GM12878 (cell line): Measurements from ENCODE around the gene FAM217B. TPM values are rescaled to one million over a fixed set of nuclear protein-coding genes. Genes with fewer than 3 reads are reported as not detected.

ENCODE experiments used
- ATAC-seq: fragments of 200-7000 bp; cut with Tn5 transposase; 3 replicates; pipeline ENCODE4 v1.9.1; 2020; ENCODE audit warnings: mild to moderate bottlenecking, moderate library complexity
- BruUV-seq: library from RNA; stranded (reverse); fragments of 400-500 nt; replicated peaks from 2 replicates; lab custom pipeline; 2021; lab: Mats Ljungman, UMichigan
- CTCF ChIA-PET: fragments of 300-600 bp; sonication (Branson Sonifier 250); formaldehyde crosslinking; extraction: SDS; loops from one replicate; lab custom pipeline; 2021; ENCODE audit warnings: inconsistent platforms; lab: Yijun Ruan, JAX
- POLR2A ChIA-PET: fragments of 350-600 bp; formaldehyde crosslinking; extraction: SDS; loops from one replicate; lab custom pipeline; 2021; ENCODE audit warnings: inconsistent platforms; lab: Charles Lee
- RAD21 ChIA-PET: fragments of 300-600 bp; sonication (Branson Sonifier 250); formaldehyde crosslinking; loops from one replicate; lab custom pipeline; 2023; ENCODE audit warnings: antibody characterized with exemption; ENCODE audit not compliant: unreplicated experiment; lab: Charles Lee
- SMC1A ChIA-PET: fragments of 300-600 bp; sonication (Branson Sonifier 250); formaldehyde crosslinking; loops from one replicate; lab custom pipeline; 2023; ENCODE audit not compliant: unreplicated experiment, uncharacterized antibody; lab: Charles Lee
- DNase-seq: peaks from one replicate; pipeline ENCODE4 v3.0.0-alpha.2; 2011; ENCODE audit warnings: low read depth, low spot score
- FAIRE-seq: peaks from 3 replicates; lab custom pipeline; 2011; peaks lifted over from hg19 to GRCh38; lab: Jason Lieb, UNC
- H2AFZ ChIP-seq: 2 replicates; pipeline ENCODE4 v1.6.0; 2011; ENCODE audit warnings: low read depth, low read length, control low read depth; ENCODE audit not compliant: control insufficient read depth
- H3K27ac ChIP-seq: 2 replicates; pipeline ENCODE4 v1.5.1; 2011; ENCODE audit warnings: control low read depth; ENCODE audit not compliant: control insufficient read depth, insufficient read depth
- H3K27me3 ChIP-seq, 2 experiments: replicated peaks in 1 of 2; 2 replicates each; pipeline versions ENCODE4 v1.6.0 to v1.6.1; 2011; ENCODE audit warnings: low read length in 1 of 2; ENCODE audit not compliant: control insufficient read depth in 2 of 2, insufficient read depth in 2 of 2
- H3K36me3 ChIP-seq, 2 experiments: 2 replicates each; pipeline ENCODE4 v1.5.1; 2011; ENCODE audit warnings: low read length in 1 of 2; ENCODE audit not compliant: control insufficient read depth in 2 of 2, insufficient read depth in 2 of 2
- H3K4me1 ChIP-seq: 2 replicates; pipeline ENCODE4 v1.6.1; 2011; ENCODE audit warnings: mild to moderate bottlenecking, low read length, moderate library complexity, mixed read lengths; ENCODE audit not compliant: control insufficient read depth, insufficient read depth
- H3K4me2 ChIP-seq: 2 replicates; pipeline ENCODE4 v1.6.0; 2011; ENCODE audit warnings: control low read depth; ENCODE audit not compliant: control insufficient read depth, insufficient read depth
- H3K4me3 ChIP-seq: fragments of 200-600 bp; sonication (generic); 2 replicates; pipeline ENCODE4 v1.5.1; 2016
- H3K79me2 ChIP-seq: 2 replicates; pipeline ENCODE4 v1.6.0; 2011; ENCODE audit warnings: low read length; ENCODE audit not compliant: control insufficient read depth, insufficient read depth
- H3K9ac ChIP-seq: 2 replicates; pipeline ENCODE4 v1.8.0; 2011; ENCODE audit warnings: low read length, control low read depth, mixed read lengths; ENCODE audit not compliant: control insufficient read depth, insufficient read depth
- H3K9me3 ChIP-seq: replicated peaks from 3 replicates; pipeline ENCODE4 v1.5.1; 2011; ENCODE audit warnings: mild to moderate bottlenecking, low read length; ENCODE audit not compliant: control insufficient read depth, insufficient read depth
- H4K20me1 ChIP-seq: 2 replicates; pipeline ENCODE4 v1.6.0; 2011; ENCODE audit not compliant: control insufficient read depth, insufficient read depth
- CHD1 ChIP-seq: IDR thresholded peaks from 2 replicates; pipeline ENCODE4 v1.6.1; 2012; ENCODE audit warnings: low read depth, low read length, improper control_type of control experiment
- CHD4 ChIP-seq: fragments of 200-600 bp; sonication (generic); IDR thresholded peaks from 2 replicates; pipeline ENCODE4 v1.6.1; 2016; ENCODE audit warnings: mild to moderate bottlenecking
- CREM ChIP-seq: IDR thresholded peaks from 2 replicates; pipeline ENCODE4 v1.6.1; 2014; ENCODE audit warnings: antibody characterized with exemption, low read depth
- HDAC6 ChIP-seq: fragments of 200-600 bp; sonication (generic); IDR thresholded peaks from one replicate; pipeline ENCODE4 v1.8.0; 2017; ENCODE audit warnings: antibody characterized with exemption; ENCODE audit not compliant: unreplicated experiment
- IKZF1 ChIP-seq: fragments of 450-650 bp; conservative IDR thresholded peaks from 2 replicates; pipeline ENCODE4 v1.6.1; 2017; ENCODE audit warnings: antibody characterized with exemption, mild to moderate bottlenecking
- NFXL1 ChIP-seq: fragments of 450-650 bp; IDR thresholded peaks from 2 replicates; pipeline ENCODE4 v1.6.1; 2017; ENCODE audit warnings: antibody characterized with exemption, mild to moderate bottlenecking, borderline replicate concordance
- NR2C2 ChIP-seq: IDR thresholded peaks from 2 replicates; pipeline ENCODE4 v1.6.1; 2011; ENCODE audit warnings: borderline replicate concordance, low read depth; ENCODE audit not compliant: control insufficient read depth, insufficient read length
- NRF1 ChIP-seq: conservative IDR thresholded peaks from 2 replicates; pipeline ENCODE4 v1.6.1; 2011; ENCODE audit warnings: mild to moderate bottlenecking, low read depth, low read length, improper control_type of control experiment
- RCOR1 ChIP-seq: conservative IDR thresholded peaks from 2 replicates; pipeline ENCODE4 v1.6.1; 2012; ENCODE audit warnings: low read depth, low read length, improper control_type of control experiment
- SMARCA5 ChIP-seq: fragments of 450-650 bp; IDR thresholded peaks from 2 replicates; pipeline ENCODE4 v1.6.1; 2017; ENCODE audit warnings: mild to moderate bottlenecking
- SMC3 ChIP-seq: IDR thresholded peaks from 2 replicates; pipeline ENCODE4 v1.6.1; 2011; ENCODE audit warnings: low read length, improper control_type of control experiment, borderline replicate concordance
- SREBF1 ChIP-seq: IDR thresholded peaks from 2 replicates; pipeline ENCODE4 v1.6.1; 2012; ENCODE audit warnings: mild to moderate bottlenecking, low read length
- SUZ12 ChIP-seq: fragments of 200-600 bp; sonication (generic); IDR thresholded peaks from one replicate; pipeline ENCODE4 v1.6.1; 2018; ENCODE audit warnings: antibody characterized with exemption, mild to moderate bottlenecking; ENCODE audit not compliant: unreplicated experiment
- TCF3 ChIP-seq: IDR thresholded peaks from 2 replicates; pipeline ENCODE4 v1.6.1; 2012; ENCODE audit warnings: low read depth, mild to moderate bottlenecking, low read length, borderline replicate concordance; ENCODE audit not compliant: insufficient read depth
- WGBS: methylation state at CpG from one replicate; pipeline ENCODE4 v1.1.6; 2016; ENCODE audit warnings: low lambda C conversion rate; ENCODE audit not compliant: insufficient replicate concordance, insufficient coverage; ENCODE audit errors: missing lambda C conversion rate; 5-methylcytosine and 5-hydroxymethylcytosine counted together
- in situ Hi-C: fragments of 300-500 bp; cut with MboI; formaldehyde crosslinking; loops from 9 replicates; pipeline ENCODE4 v1.14.3; 2018; ENCODE audit warnings: mixed read lengths
- intact Hi-C: fragments of 100-400 bp; cut with micrococcal nuclease; formaldehyde crosslinking; loops from one replicate; pipeline ENCODE4 v1.14.2; 2022; ENCODE audit not compliant: unreplicated experiment
- polyA plus RNA-seq, 11 experiments: library from polyadenylated mRNA; depleted of rRNA in 4 of 11; unstranded in 6 of 11; stranded (reverse) in 5 of 11; fragments of >200 nt; fragmentation: Nextera tagmentation in 4 of 11; fragmentation: Illumina TruSeq in 1 of 11; extraction: Ambion mirVana in 4 of 11; extraction: Trizol in 1 of 11; gene quantifications; 1 replicate in 1 of 11; 2 replicates in 10 of 11; pipeline versions ENCODE4 v1.2.1 to v1.2.3, GENCODE V29; 2011 to 2016; ENCODE audit warnings: inconsistent platforms in 2 of 11, missing spikeins in 2 of 11, low read depth in 1 of 11
- total RNA-seq, 4 experiments: library from RNA; depleted of rRNA in 3 of 4; stranded (reverse); fragments of >200 nt in 3 of 4; fragmentation: Illumina TruSeq in 1 of 4; extraction: Trizol in 1 of 4; gene quantifications; 2 replicates each; pipeline versions ENCODE4 v1.2.1 to v1.2.3, GENCODE V29; 2013 to 2021
- TF ChIP-seq, protein P1 (sequence below): fragments of 450-650 bp; IDR thresholded peaks from 2 replicates; pipeline ENCODE4 v1.6.1; 2017; ENCODE audit warnings: mild to moderate bottlenecking
- TF ChIP-seq, protein P2 (sequence below): IDR thresholded peaks from 2 replicates; pipeline ENCODE4 v1.6.1; 2012; ENCODE audit warnings: low read depth, low read length, improper control_type of control experiment

Gene FAM217B
- total and polyA plus RNA-seq, 10 of the 15 experiments (the other 5 are each of a cell fraction or from before 2014, with no cell fraction given): 6.3 to 18.3 (median 10.6) TPM

DNA sequence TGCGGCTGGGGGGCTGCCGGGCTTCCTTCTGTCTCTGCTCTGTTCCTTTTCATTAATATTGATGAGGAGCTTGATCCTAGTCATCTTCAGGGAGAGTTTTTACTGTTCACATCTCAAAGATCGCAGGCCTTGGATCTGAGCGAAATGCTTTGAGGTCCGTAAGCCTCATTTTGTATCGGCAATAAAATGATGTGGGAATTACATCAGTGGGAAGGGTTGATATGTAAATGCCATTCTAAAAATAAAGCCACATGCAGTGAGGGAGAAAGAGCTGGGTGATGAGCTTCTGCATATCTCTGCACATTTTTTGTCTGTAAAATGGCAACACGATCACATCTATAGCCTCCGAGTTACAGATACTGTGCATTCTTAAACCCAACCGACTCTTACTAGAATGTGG lies 42.9 kb downstream of the FAM217B start:
- Histone ChIP-seq H3K36me3 (no peaks in the 10 kb centered on the region), H3K9ac (no peak overlapping the region), H3K4me1 (no peaks in the 10 kb centered on the region), H3K4me2 (no peak overlapping the region), H3K4me3 (no peak overlapping the region), H2AFZ (no peak overlapping the region), H3K79me2 (no peaks in the 10 kb centered on the region), H3K27me3 (no peaks in the 10 kb centered on the region), H4K20me1 (no peaks in the 10 kb centered on the region), H3K27ac (no peak overlapping the region), H3K9me3 (no peaks in the 10 kb centered on the region)
- TF ChIP-seq NRF1 (no peak), CREM (no peak), NFXL1 (no peak), SMC3 (no peak), CHD4 (no peak), CHD1 (no peak)
- DNase-seq: no peak
- RAD21 ChIA-PET: no interaction called here
- no peak for ATAC-seq
- in situ Hi-C loops (no loop called here), intact Hi-C loops (no loop called here)
- CTCF ChIA-PET: no interaction called here
- WGBS: 90% methylated on average over 9 of the region's 9 CpGs
- SMC1A ChIA-PET: no interaction called here
- FAIRE-seq: no peak
- POLR2A ChIA-PET: no interaction called here
- no TSS peak for BruUV-seq

DNA sequence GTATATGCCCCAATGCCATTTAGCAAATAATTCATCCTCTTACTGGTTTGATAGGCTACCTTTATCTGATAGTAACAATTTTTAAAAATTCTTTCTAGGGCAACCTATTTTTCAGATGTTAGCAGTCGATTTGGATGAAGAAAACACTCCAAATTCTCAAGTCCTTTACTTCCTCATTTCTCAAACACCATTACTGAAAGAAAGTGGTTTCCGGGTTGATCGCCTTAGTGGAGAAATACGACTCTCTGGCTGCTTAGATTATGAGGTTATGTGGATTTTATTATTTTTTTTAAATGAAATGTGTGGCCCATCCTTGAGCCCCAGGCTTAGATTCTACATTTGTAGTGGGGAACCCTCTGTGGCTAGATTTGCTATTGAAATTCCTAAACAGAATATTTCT lies 44.4 kb downstream of the FAM217B start:
- Histone ChIP-seq H4K20me1 (no peaks in the 10 kb centered on the region), H3K79me2 (no peaks in the 10 kb centered on the region), H3K27ac (no peak overlapping the region), H3K9me3 (no peaks in the 10 kb centered on the region), H3K4me1 (no peaks in the 10 kb centered on the region), H3K36me3 (no peaks in the 10 kb centered on the region), H3K9ac (no peak overlapping the region), H3K27me3 (no peaks in the 10 kb centered on the region), H2AFZ (no peak overlapping the region), H3K4me2 (no peak overlapping the region), H3K4me3 (no peak overlapping the region)
- whole genome bisulfite sequencing: 26% methylated on average over 4 of the region's 4 CpGs
- ATAC-seq: no peak
- no TSS peak for BruUV-seq
- ChIA-PET CTCF (no interaction called here), SMC1A (no interaction called here), RAD21 (no interaction called here), POLR2A (no interaction called here)
- intact Hi-C loops (no loop called here), in situ Hi-C loops (no loop called here)
- DNase-seq: no peak
- FAIRE-seq: no peak
- TF ChIP-seq SUZ12: no peak
- TF ChIP-seq, protein P1, sequence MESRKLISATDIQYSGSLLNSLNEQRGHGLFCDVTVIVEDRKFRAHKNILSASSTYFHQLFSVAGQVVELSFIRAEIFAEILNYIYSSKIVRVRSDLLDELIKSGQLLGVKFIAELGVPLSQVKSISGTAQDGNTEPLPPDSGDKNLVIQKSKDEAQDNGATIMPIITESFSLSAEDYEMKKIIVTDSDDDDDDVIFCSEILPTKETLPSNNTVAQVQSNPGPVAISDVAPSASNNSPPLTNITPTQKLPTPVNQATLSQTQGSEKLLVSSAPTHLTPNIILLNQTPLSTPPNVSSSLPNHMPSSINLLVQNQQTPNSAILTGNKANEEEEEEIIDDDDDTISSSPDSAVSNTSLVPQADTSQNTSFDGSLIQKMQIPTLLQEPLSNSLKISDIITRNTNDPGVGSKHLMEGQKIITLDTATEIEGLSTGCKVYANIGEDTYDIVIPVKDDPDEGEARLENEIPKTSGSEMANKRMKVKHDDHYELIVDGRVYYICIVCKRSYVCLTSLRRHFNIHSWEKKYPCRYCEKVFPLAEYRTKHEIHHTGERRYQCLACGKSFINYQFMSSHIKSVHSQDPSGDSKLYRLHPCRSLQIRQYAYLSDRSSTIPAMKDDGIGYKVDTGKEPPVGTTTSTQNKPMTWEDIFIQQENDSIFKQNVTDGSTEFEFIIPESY: no peak
- no peak for TF ChIP-seq IKZF1
- TF ChIP-seq, protein P2, sequence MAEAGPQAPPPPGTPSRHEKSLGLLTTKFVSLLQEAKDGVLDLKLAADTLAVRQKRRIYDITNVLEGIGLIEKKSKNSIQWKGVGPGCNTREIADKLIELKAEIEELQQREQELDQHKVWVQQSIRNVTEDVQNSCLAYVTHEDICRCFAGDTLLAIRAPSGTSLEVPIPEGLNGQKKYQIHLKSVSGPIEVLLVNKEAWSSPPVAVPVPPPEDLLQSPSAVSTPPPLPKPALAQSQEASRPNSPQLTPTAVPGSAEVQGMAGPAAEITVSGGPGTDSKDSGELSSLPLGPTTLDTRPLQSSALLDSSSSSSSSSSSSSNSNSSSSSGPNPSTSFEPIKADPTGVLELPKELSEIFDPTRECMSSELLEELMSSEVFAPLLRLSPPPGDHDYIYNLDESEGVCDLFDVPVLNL: no peak
- TF ChIP-seq HDAC6: no peak
- TF ChIP-seq SMARCA5: no peak
- no peak for TF ChIP-seq NR2C2
- no peak for TF ChIP-seq TCF3
- no peak for TF ChIP-seq RCOR1
- TF ChIP-seq SREBF1: no peak
- no peak for TF ChIP-seq NFXL1
